GM21390 (cell line): Measurements from ENCODE around the gene FKBP1A.

Experiments
- ATAC-seq: cut with Tn5 transposase; IDR thresholded peaks from one replicate; pipeline ENCODE4 v1.9.1; 2021; ENCODE audit not compliant: unreplicated experiment

Gene FKBP1A

GRCh38 chr20:1386323-1386722, 6.5 kb downstream of the FKBP1A start:
- ATAC-seq = no peak

- ATAC-seq = no peak
These were observed 9.0 kb downstream of the FKBP1A start for GRCh38 chr20:1383623-1384404.

- no peak for ATAC-seq
These were observed 10.2 kb downstream of the FKBP1A start for GRCh38 chr20:1382670-1383069.

GRCh38 chr20:1381753-1382591, 10.9 kb downstream of the FKBP1A start:
- no peak for ATAC-seq

- no peak for ATAC-seq
These were observed 14.1 kb downstream of the FKBP1A start for GRCh38 chr20:1378735-1379125.

GRCh38 chr20:1377984-1378734, 14.7 kb downstream of the FKBP1A start:
- peak; percentile 15 for ATAC-seq

GRCh38 chr20:1377341-1377871, 15.4 kb downstream of the FKBP1A start:
- peak; percentile 40 for ATAC-seq

- ATAC-seq = no peak
These were observed 16.2 kb downstream of the FKBP1A start for GRCh38 chr20:1376408-1377270.

- ATAC-seq = no peak
These were observed 16.8 kb downstream of the FKBP1A start for GRCh38 chr20:1376007-1376406.

- ATAC-seq = no peak
These were observed 17.3 kb downstream of the FKBP1A start for GRCh38 chr20:1375515-1375914.

- ATAC-seq = no peak
These were observed 18.6 kb downstream of the FKBP1A start for GRCh38 chr20:1374246-1374645.

GRCh38 chr20:1373614-1374013, 19.2 kb downstream of the FKBP1A start:
- ATAC-seq = no peak

- no peak for ATAC-seq
These were observed 19.8 kb downstream of the FKBP1A start for GRCh38 chr20:1373036-1373435.

- no peak for ATAC-seq
These were observed 20.9 kb downstream of the FKBP1A start for GRCh38 chr20:1371830-1372539.

- no peak for ATAC-seq
These were observed 21.6 kb downstream of the FKBP1A start for GRCh38 chr20:1371202-1371782.

GRCh38 chr20:1370548-1371110, 22.2 kb downstream of the FKBP1A start:
- ATAC-seq = no peak

GRCh38 chr20:1369970-1370369, 22.9 kb downstream of the FKBP1A start:
- no peak for ATAC-seq

- ATAC-seq = no peak
These were observed 24.2 kb downstream of the FKBP1A start for GRCh38 chr20:1368448-1369199.
